GM18873 (cell line): ENCODE measurements around the gene ZNF716.
"Not testable (repeated sequence)": the region's sequence is repeated elsewhere in the genome, so short reads cannot be mapped to it uniquely, and the experiment has no call there.

Source experiments
- ATAC-seq: cut with Tn5 transposase; IDR thresholded peaks from one replicate; pipeline ENCODE4 v1.9.1; 2021; ENCODE audit warnings: mild to moderate bottlenecking, moderate library complexity, moderate number of reproducible peaks; ENCODE audit not compliant: unreplicated experiment, low FRiP score

Gene ZNF716

DNA sequence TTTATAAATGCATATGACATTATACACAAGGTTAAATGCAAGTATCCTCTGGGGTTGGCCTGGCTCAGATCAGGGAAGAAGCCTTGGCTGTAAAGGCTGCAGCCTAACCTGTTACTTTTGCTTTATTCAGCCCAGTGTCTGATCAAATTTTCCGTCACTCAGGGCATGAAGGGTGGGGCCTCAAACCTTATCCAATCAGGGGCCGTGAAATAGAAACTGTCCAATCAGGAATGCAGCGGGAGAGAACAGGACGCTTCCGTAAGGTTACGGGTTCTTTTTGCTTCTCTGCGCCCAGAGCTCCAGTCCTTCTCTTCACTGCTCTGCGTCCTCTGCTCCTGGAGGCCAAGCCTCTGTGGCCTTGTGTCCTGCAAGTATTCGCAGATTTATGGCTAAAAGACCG, at the start of gene ZNF716:
Gene ZNF716 (plus strand): TSS at position 274 of the 400 bp plus-strand sequence. CDS start 112 bp downstream, at position 386.
- no peak for ATAC-seq

- no peak for ATAC-seq
Observed at GRCh38 chr7:57400531-57401155, 49.3 kb upstream of the ZNF716 start.

GRCh38 chr7:57403051-57403450, 46.9 kb upstream of the ZNF716 start:
- ATAC-seq = not testable (repeated sequence)

GRCh38 chr7:57403601-57404342, 46.2 kb upstream of the ZNF716 start:
- ATAC-seq = no peak

GRCh38 chr7:57404343-57404966, 45.5 kb upstream of the ZNF716 start:
- no peak for ATAC-seq

DNA sequence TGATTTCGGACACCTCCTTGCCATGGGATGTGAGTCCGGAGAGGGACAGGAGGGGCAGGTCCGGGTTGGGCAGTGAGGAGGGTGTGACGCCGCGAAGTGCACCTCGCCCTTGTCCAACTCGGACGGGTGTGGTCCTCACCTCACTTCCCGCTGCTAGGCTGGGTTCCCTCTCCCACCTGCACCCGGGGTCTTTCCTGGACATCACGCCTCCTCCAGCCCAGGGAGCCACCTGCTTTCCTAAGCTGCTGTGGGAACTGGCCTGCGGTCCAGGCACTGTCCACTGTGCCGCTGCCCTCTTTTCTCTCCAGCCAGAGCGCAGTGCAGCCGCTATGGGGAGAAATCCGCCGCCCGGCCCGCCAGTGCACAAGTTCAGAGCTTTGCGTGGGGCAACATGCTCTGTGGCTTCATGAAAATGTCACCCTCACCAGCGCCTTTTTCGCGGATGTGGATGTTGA, 45.0 kb upstream of the ZNF716 start:
- ATAC-seq = no peak

DNA sequence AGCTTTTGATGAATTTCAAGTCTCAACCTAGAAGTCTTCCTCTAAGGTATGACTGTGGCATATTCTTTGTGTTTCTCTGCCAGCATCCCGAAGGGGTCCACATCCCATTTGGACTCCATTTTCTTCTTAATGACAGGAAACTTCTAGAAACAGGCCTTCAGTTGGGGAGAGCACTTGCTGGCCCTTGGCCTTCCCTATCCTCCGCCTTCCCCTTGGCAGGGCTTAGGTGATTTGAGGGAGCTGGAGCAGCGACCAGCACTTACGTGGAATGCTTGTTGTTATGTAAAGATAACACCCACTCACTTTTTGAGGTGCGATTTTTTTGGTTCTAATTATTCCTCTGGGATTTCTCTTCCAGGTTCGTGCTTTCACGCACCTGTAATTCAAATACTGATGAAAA, 42.9 kb upstream of the ZNF716 start:
- ATAC-seq = no peak

- no peak for ATAC-seq
Observed at GRCh38 chr7:57412168-57412567, 37.8 kb upstream of the ZNF716 start.

DNA sequence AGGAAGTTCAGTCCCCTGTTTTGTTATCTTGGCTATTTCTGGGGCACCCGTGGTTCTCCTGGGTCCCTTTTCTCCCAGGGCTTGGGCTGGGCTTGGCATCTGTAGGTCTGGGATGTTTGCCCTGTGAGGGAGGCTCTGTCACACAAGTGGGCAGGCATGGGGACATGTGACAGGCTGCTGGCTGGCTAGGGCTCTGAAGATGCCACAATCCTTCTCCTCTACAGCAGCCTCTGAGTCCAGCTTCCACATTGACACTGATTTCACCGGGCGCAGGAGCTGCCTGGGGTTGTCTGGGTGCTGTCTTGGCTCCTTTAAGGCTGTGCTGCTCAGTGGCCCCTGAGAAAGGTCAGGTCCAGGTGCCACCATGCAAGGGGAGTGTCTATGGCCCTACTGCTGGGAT, 37.4 kb upstream of the ZNF716 start:
- no peak for ATAC-seq

DNA sequence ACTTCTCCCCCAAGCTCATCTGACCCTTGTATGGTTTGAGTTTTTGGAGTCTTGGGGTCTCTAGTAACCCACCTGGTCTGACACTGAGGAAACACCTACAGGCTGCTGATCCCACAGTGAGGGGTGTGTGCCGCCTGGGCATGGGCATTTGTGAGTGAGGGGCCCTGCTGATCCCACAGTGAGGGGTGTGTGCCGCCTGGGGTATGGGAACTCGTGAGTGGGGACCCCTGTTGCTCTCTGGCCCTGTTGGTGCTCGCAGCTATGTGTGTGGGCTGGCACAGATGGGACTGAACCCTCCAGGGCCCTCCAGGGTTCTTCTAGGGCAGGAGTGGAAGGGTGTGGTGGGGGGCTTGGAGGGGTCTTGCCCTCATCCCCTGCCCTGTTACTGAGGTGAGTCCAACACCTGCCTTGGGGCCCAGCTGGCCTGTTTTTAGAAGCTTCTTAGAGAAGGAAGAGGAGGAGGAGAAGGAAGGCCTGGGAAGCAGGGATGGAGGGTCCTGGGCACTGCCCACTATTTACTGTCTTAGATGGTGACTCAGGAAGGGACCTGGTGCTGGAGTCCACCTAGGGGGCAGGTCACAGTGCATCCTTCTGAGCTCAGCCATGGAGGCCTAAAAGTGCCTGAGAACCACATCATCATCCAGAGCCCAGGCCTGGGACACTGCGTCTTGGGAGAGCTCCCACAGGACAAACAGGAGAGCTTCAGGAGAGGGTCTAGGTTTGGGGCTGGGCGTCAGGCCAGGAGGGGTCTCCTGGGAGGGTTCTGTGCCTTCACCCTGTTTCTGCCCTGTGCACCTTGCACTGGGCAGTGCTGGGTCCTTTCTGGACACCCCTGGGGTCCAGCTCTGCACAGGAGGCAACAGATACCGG, 36.2 kb upstream of the ZNF716 start:
- ATAC-seq = no peak

DNA sequence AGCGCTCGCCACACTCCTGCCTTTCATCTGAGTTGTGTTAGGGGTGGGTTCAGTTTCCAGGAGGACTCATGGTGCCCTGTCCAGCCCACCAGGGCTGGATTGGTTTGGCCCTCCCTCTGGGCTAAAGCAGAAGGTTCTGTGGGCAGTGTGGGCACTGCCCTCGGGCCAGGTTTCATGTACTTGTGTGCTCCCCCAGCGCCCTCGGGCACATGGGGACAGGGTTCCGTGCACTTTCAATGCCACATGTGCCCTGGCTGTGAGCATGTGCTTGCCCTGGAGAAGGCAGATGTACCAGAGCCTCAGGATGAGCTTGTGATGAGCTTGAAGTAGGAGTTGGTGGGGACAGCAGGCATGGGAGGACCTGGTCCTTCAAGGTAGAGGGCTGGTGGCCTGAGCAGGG, 35.6 kb upstream of the ZNF716 start:
- ATAC-seq = no peak

DNA sequence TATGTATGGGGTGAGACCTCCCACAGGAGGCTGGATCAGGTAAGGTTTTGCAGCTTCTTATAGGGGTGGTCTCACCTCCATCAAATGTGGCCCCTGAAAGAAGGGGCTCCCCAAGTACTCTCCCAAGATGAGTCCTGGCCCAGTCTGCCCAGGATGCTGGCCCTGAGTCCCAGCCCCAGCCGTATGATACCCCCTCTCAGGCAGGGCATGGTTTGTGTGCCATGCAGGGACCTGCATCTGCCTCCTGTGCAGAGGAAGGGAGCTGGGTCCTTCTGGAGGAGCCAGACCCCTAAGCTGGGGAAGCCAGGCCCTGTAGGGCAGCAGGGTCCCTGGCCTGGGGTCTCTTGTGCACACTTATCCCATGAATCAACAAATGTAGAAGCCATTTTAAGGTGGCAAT, 35.1 kb upstream of the ZNF716 start:
- ATAC-seq = no peak

DNA sequence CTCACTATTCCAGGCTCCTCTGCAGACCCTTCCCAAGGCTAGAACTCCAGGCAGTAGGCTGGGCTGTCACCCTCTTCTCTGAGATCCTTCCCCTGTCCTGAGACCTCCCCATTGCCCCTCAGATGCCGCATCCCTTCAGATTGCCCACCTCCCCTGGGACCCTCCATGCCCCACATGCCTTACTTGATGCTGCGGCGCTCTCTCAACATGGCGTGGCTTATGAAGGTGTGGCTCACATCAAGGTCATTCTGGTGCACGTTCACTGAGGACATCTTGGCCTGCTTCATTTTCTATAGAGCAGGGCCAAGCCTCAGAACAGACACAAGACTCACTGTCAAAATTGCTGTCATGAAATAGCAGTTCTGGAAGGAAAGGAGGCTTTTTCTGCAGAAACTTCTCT, 34.7 kb upstream of the ZNF716 start:
- ATAC-seq = no peak

- no peak for ATAC-seq
Observed at GRCh38 chr7:57415730-57416129, 34.2 kb upstream of the ZNF716 start.

DNA sequence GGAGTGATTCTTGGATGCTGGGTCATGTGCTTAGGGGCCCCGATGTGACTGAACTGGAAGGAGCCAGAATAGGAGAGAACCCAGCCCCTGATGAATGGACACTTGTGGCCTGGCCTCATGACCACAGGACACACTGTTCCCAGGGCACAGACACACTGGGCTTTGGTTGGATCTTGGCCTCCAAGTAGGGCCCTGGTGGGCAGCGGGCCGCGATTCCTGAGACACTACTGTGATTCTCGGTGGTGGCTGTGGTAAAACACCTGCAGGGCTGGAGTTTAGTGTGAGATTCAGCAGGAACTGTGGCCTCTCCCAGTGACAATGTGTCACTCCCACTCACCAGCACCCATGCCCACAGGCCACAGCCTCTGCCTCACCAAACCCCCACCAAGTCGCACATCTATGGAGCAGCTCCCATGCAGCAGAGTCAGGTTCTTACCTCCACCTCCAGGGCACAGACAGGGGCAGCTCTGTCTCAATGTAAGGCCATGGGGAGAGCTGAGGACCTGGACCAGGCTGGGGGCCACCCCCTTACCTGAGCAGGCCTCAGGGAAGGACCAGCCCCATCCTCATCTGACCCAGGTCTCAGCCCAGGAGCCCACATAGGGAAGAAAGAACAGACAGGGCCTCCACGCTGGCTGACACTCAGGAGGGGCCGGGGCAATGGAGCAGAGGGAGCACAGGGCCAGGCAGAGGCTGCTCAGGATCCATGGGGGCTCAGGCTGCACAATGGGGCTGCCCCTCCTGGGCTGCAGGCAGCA, 33.2 kb upstream of the ZNF716 start:
- no peak for ATAC-seq

DNA sequence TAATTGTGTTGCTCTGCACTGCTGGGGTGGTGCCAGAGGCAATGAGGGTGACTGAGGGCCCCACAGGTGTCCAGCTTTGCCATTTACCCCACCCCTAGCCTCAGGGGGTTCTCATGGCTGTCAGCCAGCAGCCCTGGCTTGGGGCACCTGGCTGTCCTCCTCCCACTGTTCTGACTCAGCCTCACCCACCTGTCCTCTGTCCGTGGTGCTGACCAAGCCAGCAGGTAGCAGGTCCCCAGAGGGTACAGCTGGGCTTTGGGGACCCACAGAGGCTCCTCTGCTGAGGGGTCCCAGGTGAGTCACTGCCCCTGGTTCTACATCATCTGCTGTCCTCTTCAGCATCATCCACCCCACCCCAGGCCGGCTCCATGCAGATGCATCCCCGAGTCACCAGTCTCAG, 32.2 kb upstream of the ZNF716 start:
- ATAC-seq = no peak

DNA sequence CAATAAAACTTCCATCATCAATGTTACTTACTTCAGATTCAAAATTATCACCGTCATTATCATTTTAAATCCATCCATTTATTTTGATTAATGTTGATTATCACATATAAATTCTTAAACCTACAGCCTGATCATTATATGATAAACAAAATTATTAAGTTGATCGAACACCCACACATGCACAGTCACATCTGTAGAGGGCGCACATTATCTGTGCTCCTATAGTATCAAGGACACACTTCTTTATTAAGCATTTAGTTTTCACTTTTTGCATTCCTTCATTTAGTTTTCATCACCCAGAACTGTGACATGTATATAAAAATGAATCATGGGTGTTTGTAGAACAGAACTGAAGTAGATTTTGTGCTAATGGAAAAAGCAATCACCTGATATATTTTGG, 26.2 kb upstream of the ZNF716 start:
- ATAC-seq = no peak

- no peak for ATAC-seq
Observed at GRCh38 chr7:57424515-57425238, 25.3 kb upstream of the ZNF716 start.

GRCh38 chr7:57425239-57425944, 24.6 kb upstream of the ZNF716 start:
- no peak for ATAC-seq
